Stimulated activated CD4-positive, alpha-beta T cell treated with anti-CD3 and anti-CD28 coated beads, TNF-alpha, amount 100 ng/mL, for 4 hours (primary cell): ENCODE data around the gene SYNGR2.

ENCODE experiments used
- DNase-seq, 3 experiments: peaks; one replicate each; pipeline ENCODE4 v3.0.0-alpha.2; 2020; ENCODE audit warnings: low read depth in 3 of 3

SYNGR2 gene

DNA sequence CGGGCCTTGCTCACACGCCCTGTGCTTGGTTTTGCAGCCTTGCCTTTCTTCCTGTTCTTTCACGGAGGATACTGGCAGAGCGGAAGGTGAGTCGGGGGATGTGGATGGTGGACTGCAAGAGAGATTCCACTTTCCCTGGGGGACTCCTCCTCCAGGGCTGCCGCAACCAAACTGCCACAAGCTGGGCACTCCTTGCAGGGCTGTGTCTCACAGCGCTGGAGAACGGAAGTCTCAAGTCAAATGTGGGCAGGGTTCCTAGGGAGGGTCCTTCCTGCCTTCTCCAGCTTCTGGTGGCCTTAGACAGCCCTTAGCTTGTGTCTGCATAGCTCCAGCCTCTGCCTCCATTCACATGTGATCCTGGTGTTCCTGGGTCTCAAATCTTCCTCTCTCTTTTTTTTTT, 34.3 kb downstream of the SYNGR2 start:
- DNase-seq, result no peak

GRCh38 chr17:78204387-78205123, 36.2 kb downstream of the SYNGR2 start:
- no peak for DNase-seq

GRCh38 chr17:78205124-78205775, 36.9 kb downstream of the SYNGR2 start:
- DNase-seq, result no peak

DNA sequence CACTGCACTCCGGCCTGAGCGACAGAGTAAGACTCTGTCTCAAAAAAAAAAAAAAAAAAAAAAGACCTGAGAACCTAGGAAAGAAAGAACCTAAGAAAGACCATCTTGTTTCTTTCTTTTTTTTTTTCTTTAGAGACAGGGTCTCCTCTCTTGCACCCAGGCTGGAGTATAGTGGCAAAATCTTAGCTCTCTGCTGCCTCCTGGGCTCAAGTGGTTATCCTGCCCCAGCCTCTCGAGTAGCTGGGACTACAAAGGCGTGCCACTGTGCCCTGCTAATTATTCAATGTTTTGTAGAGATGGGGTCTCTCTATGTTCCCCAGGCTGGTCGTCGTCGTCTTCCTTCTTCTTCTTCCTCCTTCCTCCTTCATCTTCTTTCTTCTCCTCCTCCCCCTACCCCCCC, 37.9 kb downstream of the SYNGR2 start:
- DNase-seq, result no peak

DNA sequence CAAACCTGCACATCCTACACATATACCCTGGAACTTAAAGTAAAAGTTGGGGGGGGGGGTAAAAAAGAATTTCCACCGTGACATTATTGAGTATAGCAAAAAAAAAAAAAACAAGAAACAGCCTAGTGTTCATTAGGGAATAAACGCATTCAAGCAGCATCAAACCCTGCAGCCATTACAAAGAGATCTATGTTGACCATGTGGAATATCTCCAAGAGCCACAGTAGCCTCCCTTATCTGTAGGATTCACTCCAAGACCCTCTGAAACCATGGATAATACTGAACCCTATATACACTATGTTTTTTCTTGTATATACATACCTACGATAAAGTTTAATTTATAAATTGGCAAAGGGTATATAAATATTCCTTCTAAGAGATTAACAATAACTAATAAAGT, 40.1 kb downstream of the SYNGR2 start:
- no peak for DNase-seq

DNA sequence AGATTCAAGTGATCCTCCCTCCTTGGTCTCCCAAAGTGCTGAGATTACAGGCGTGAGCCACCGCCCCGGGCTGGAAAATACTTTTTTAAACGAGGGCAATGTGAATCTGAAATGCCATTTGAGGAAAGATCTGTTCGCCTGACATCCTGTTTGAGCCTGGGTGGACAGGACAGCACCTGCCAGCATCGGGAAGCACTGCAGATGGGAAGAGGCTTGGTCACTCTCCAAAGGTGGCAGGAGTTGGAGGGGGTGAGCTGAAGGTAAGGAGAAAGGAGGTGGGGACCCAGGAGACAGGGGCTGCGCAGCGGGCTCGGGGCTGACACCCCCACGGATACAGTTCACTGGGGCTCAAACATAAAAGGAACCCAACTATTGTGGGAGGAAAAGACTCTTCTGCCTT, 41.7 kb downstream of the SYNGR2 start:
- DNase-seq, result no peak

- DNase-seq, result no peak
Observed at GRCh38 chr17:78211032-78211431, 42.7 kb downstream of the SYNGR2 start.

- DNase-seq, result peak; percentile 81 to 85 (median 84)
Observed at GRCh38 chr17:78214016-78214705, 45.8 kb downstream of the SYNGR2 start, which contains the start of gene BIRC5. Gene BIRC5 (plus strand): TSS chr17:78214253. CDS start chr17:78214317, 64 bp downstream.

GRCh38 chr17:78214706-78215061, 46.3 kb downstream of the SYNGR2 start:
- no peak for DNase-seq

DNA sequence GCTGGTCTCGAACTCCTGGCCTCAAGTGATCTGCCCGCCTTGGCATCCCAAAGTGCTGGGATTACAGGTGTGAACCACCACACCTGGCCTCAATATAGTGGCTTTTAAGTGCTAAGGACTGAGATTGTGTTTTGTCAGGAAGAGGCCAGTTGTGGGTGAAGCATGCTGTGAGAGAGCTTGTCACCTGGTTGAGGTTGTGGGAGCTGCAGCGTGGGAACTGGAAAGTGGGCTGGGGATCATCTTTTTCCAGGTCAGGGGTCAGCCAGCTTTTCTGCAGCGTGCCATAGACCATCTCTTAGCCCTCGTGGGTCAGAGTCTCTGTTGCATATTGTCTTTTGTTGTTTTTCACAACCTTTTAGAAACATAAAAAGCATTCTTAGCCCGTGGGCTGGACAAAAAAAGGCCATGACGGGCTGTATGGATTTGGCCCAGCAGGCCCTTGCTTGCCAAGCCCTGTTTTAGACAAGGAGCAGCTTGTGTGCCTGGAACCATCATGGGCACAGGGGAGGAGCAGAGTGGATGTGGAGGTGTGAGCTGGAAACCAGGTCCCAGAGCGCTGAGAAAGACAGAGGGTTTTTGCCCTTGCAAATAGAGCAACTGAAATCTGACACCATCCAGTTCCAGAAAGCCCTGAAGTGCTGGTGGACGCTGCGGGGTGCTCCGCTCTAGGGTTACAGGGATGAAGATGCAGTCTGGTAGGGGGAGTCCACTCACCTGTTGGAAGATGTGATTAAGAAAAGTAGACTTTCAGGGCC, 51.2 kb downstream of the SYNGR2 start:
- DNase-seq, result no peak
